Measurements from ENCODE around the gene NDUFS4.
"Not testable (repeated sequence)": the region's sequence is repeated elsewhere in the genome, so short reads cannot be mapped to it uniquely, and the experiment has no call there.

The NDUFS4 gene

DNA sequence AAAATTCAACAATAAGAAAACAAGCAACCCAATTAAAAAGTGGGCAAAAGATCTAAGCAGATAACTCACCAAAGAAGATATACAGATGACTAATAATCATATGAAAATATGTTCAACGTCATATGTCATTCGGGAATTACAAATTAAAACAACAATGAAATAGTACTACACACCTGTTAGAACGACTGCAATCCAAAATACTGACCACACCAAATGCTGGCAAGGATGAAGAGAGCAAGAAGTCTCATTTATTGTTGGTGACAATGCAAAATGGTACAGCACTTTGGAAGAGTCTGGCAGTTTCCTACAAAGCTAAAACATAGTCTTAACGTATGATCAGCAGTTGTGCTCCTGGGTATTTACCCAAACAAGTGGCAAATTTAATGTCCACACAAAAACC is 37.5 kb downstream of the NDUFS4 start:
- H3K9me3 Mint-ChIP-seq, result no peaks in the 10 kb centered on the region

DNA sequence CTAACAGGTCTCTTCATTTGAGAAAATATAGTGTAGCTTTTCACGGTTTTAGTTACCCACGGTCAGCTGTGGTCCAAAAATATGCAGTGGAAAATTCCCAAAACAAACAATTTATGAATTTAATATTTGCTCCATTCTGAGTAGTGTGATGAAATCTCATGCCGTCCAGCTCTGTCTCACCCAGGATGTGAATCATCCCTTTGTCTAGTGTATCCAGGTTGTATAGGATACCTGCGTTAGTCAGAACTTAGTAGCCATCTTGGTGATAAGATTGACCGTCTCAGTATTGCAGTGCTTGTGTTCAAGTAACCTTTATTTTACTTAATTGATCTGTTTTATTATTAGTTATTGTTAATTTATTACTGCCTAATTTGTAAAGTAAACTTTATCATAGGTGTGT is 41.1 kb downstream of the NDUFS4 start:
- Mint-ChIP-seq H3K4me1 (ENCODE audit: low read depth) (no peaks in the 10 kb centered on the region), H3K36me3 (ENCODE audit: low read depth) (peaks cover 40% of the 10 kb centered on the region), H3K9me3 (no peaks in the 10 kb centered on the region), H3K27me3 (no peaks in the 10 kb centered on the region), H3K27ac (no peak overlapping the region), H3K4me3 (no peak overlapping the region)

More for the DNA sequence above, 37.5 kb downstream of the NDUFS4 start:
- H3K36me3 Mint-ChIP-seq (ENCODE audit: low read depth), result peaks cover 20% of the 10 kb centered on the region
- no peak overlapping the region for H3K4me3 Mint-ChIP-seq
- H3K27me3 Mint-ChIP-seq, result no peaks in the 10 kb centered on the region
- no peak overlapping the region for H3K27ac Mint-ChIP-seq
- H3K4me1 Mint-ChIP-seq (ENCODE audit: low read depth), result peaks cover 20% of the 10 kb centered on the region

DNA sequence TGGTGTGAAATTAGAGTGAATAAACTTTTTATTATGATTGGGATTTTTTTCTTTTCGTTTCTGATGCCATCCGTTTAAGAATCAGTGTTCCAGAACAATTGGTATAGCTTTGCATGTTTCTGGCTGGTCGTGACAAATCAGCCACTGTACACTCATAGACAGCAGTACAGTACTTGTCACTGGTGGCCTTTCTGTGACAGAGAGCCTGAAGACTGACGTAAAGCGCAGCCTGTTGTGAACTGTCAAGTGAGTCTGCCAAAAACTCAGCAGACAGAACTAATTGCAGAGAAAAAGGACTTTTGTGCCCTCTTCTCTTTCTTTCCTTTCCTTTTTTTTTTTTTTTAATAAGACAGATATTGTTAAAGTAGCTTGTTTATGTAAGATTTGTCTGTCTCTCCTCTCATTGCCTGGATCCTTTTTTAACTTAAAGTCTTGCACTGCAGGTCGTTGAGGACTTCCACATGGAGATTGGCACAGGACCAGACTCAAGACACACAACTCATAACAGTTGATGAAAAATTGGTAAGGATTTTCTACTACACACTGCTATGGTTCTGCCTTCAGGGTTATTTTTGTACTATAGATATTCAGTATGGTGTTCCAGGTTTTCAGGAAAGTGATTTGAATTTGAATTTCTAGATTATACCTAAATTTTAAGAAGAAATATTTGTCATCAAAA is 42.7 kb downstream of the NDUFS4 start:
- Mint-ChIP-seq H3K36me3 (ENCODE audit: low read depth) (peaks cover 36% of the 10 kb centered on the region), H3K9me3 (no peaks in the 10 kb centered on the region), H3K27me3 (no peaks in the 10 kb centered on the region), H3K4me3 (no peak overlapping the region), H3K27ac (no peak overlapping the region), H3K4me1 (ENCODE audit: low read depth) (no peaks in the 10 kb centered on the region)

DNA sequence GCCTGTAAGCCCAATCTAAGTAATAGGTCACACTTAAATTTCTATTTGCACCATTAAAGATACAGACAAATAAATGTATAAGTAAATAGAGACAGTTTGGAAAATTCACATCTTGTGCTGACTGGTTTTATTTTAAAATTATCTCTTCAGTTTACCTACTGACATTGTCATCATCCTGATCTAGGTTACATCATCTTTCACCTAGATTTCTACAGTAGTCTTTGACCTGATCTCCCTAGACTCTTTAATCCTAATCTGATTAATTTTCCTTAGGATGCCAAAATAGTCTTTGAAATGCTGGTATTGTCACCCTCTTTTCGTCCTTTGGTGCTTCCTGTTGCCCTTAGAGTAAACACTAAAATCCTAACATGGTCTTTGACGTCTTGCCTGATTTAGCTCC is 43.9 kb downstream of the NDUFS4 start:
- no peaks in the 10 kb centered on the region for H3K4me1 Mint-ChIP-seq (ENCODE audit: low read depth)
- H3K9me3 Mint-ChIP-seq, result no peaks in the 10 kb centered on the region
- H3K27ac Mint-ChIP-seq, result no peak overlapping the region
- H3K36me3 Mint-ChIP-seq (ENCODE audit: low read depth), result peaks cover 45% of the 10 kb centered on the region
- no peaks in the 10 kb centered on the region for H3K27me3 Mint-ChIP-seq
- H3K4me3 Mint-ChIP-seq, result no peak overlapping the region

DNA sequence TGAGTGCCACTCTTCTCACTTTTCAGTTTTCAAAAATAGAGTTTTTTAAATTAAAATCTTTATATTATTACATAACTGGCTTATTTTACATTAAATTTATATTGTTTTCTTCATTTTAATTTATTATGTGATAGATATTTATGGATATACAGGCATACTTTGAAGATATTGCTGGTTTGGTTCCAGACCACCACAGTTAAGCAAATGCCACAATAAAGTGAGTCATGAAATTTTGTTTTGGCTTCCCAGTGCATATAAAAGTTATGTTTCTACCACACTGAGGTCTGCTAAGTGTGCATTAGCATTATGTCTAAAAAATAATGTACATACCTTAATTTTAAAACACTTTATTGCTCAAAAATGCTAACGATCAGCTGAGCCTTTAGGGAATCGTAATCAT is 47.4 kb downstream of the NDUFS4 start:
- H3K4me3 Mint-ChIP-seq, result no peak overlapping the region
- H3K36me3 Mint-ChIP-seq (ENCODE audit: low read depth), result peaks cover 66% of the 10 kb centered on the region
- peaks cover 5% of the 10 kb centered on the region for H3K4me1 Mint-ChIP-seq (ENCODE audit: low read depth)
- no peaks in the 10 kb centered on the region for H3K27me3 Mint-ChIP-seq
- no peak overlapping the region for H3K27ac Mint-ChIP-seq
- H3K9me3 Mint-ChIP-seq, result no peaks in the 10 kb centered on the region

DNA sequence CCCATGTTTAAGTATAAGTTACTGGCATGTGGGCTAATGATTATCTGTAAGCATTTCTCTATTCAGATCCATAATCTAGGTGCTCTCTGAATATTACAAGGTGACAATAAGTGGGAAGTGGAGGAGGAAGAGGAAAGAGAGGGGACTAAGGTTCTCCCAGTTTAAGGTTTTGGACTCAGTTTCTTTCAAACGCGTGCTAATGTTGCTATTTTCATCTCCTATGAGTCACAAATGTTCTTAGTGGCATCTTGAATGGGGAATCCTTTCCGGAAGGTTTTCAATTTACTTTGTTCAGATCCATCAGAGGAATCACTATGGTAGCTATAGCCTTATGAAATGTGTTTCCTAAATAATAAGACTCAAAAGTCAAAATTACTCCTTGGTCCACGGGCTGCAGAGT is 48.5 kb downstream of the NDUFS4 start:
- not testable (repeated sequence) for H3K27me3 Mint-ChIP-seq; H3K9me3 Mint-ChIP-seq; H3K4me3 Mint-ChIP-seq; H3K27ac Mint-ChIP-seq; H3K4me1 Mint-ChIP-seq (ENCODE audit: low read depth)
- H3K36me3 Mint-ChIP-seq (ENCODE audit: low read depth), result peaks cover 66% of the 10 kb centered on the region

DNA sequence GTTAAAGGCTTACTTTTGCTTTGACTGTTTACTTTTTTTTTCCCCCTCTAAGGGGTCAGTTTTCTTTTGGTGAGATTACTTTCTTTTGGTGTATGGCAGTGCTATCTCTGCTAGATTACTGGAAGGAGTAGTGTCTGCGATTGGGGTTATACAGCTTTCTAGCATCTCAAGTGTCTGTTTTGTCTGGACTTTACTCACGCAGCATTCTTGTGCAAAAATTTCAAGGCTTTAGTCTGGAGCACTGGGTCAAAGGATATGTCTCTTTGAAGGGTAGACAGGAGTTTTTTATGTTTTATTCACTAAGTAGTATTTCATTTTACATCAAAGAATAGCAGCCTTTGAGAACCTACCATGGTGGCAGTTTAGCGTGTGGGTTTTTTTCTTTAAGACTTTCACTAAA is 52.6 kb downstream of the NDUFS4 start:
- Mint-ChIP-seq H3K36me3 (ENCODE audit: low read depth) (peaks cover 47% of the 10 kb centered on the region), H3K4me1 (ENCODE audit: low read depth) (peaks cover 5% of the 10 kb centered on the region), H3K4me3 (no peak overlapping the region), H3K27me3 (no peaks in the 10 kb centered on the region), H3K27ac (no peak overlapping the region), H3K9me3 (no peaks in the 10 kb centered on the region)

DNA sequence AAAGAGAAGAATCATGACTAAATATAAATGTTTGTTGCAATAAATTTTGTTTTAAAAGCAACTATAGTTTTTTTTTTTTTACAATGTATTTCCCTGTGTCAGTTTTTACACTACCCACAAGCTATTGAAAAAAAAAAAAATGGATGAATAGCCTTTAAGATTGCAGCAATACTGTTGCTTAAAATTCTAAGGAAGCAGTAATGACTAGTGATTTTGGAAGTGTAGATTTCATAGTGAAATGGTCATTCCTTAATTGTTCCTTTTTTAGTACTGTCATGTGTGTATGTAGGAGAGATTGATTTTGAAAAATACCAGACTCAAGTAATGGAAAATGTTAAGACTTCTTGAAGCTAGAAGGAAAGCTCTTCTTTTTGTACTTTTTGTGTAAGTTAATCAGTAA is 53.1 kb downstream of the NDUFS4 start:
- H3K27me3 Mint-ChIP-seq, result no peaks in the 10 kb centered on the region
- no peaks in the 10 kb centered on the region for H3K9me3 Mint-ChIP-seq
- H3K4me1 Mint-ChIP-seq (ENCODE audit: low read depth), result peaks cover 5% of the 10 kb centered on the region
- no peak overlapping the region for H3K27ac Mint-ChIP-seq
- peaks cover 42% of the 10 kb centered on the region for H3K36me3 Mint-ChIP-seq (ENCODE audit: low read depth)
- H3K4me3 Mint-ChIP-seq, result no peak overlapping the region

DNA sequence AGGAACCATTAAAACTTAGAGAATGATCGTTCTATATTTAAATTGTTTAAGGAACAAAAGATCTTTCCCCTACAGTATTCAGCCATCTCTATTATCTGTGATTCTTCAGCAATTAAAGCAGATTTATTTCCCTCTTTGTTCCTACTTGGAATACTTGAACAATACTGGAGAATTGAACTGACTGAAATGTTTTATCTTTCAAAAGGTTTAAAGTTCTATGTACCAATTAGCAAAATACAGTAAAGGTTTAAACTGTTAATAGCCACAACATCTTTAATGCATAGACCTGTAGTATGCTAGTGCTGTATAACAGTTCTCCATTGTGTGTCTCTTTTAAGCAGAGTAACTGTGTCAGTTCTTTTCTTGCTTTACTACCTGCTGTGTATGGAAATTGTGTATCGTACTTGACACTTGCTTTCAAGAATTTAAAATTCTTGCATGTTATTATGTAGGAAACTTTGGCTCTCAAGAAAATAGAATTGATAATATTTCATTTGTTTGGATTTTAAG is 54.0 kb downstream of the NDUFS4 start:
- Mint-ChIP-seq H3K27me3 (no peaks in the 10 kb centered on the region), H3K9me3 (no peaks in the 10 kb centered on the region), H3K4me3 (no peak overlapping the region), H3K4me1 (ENCODE audit: low read depth) (peaks cover 5% of the 10 kb centered on the region), H3K27ac (no peak overlapping the region), H3K36me3 (ENCODE audit: low read depth) (peaks cover 33% of the 10 kb centered on the region)

DNA sequence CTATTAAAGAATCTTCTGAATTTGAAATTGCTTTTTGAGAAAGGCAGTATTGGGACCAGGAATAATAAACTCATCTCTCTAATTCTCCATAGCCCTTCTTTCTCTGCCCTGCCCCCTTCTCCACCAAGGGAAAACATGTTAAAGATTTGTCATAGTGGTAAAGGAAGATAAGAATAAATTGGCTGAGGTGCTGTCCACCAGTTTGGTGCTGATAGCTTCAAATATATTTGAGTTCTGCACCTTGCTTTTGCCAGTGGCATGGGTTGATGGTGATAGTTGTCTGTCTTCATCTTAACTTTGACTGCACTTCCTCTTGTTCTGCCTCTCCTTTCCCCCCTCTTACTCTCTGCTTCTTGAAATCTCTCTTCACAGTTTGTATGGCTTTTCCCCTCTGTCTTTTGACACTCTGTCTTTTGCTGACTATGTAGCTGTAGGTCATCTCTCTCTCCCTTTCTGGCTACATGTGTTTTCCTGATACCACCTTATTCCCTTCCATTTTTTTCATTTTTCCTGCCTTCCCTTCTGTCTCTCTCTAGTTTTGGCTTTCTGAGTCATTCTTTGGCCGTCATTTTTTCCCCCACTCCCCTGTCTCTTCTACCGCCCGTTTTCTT is 56.6 kb downstream of the NDUFS4 start:
- H3K4me3 Mint-ChIP-seq, result no peak overlapping the region
- H3K27ac Mint-ChIP-seq, result no peak overlapping the region

DNA sequence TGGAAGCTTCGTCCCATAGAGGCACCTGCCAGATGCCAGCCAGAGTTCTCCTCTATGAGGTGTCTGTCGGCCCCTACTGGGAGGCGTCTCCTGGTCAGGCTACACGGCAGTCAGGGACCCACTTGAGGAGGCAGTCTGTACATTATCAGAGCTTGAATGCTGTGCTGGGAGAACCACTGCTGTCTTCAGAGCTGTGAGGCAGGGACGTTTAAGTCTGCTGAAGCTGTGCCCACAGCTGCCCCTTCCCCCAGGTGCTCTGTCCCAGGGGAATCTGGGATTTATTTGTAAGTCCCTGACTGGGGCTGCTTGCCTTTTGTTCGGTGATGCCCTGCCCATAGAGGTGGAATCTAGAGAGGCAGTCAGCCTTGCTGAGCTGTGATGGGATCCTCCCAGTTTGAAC is 70.8 kb downstream of the NDUFS4 start:
- H3K4me3 Mint-ChIP-seq, result no peak overlapping the region
- peaks cover 36% of the 10 kb centered on the region for H3K4me1 Mint-ChIP-seq (ENCODE audit: low read depth)
- H3K9me3 Mint-ChIP-seq, result peaks cover 14% of the 10 kb centered on the region

More for the DNA sequence above, 56.6 kb downstream of the NDUFS4 start:
- no peaks in the 10 kb centered on the region for H3K4me1 Mint-ChIP-seq (ENCODE audit: low read depth)
- no peaks in the 10 kb centered on the region for H3K27me3 Mint-ChIP-seq
- no peaks in the 10 kb centered on the region for H3K9me3 Mint-ChIP-seq
- peaks cover 23% of the 10 kb centered on the region for H3K36me3 Mint-ChIP-seq (ENCODE audit: low read depth)

DNA sequence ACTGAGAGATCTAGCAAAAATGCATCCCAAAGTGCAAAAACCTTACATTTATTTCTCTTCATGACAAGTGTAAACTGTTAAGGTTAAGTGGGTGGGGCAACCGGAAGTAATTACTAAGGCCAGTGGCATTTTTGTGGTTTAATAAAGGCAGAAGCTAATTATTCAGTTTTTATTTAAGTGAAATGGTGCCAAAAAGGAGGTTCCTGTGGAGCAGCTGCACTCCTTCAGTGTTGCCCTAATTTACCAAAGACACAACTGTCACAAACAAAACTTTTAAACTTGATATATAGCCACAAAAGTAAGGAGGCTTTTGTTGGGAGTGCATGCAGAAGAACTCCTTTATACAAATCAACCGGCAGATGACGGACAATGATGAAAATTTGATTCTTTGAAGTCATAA is 81.6 kb downstream of the NDUFS4 start:
- Mint-ChIP-seq H3K36me3 (ENCODE audit: low read depth) (peaks cover 50% of the 10 kb centered on the region), H3K27me3 (no peaks in the 10 kb centered on the region), H3K9me3 (no peaks in the 10 kb centered on the region), H3K27ac (no peak overlapping the region), H3K4me1 (ENCODE audit: low read depth) (no peaks in the 10 kb centered on the region), H3K4me3 (no peak overlapping the region)

More for the DNA sequence above, 70.8 kb downstream of the NDUFS4 start:
- Mint-ChIP-seq H3K36me3 (ENCODE audit: low read depth) (peaks cover 74% of the 10 kb centered on the region), H3K27me3 (no peaks in the 10 kb centered on the region), H3K27ac (no peak overlapping the region)

DNA sequence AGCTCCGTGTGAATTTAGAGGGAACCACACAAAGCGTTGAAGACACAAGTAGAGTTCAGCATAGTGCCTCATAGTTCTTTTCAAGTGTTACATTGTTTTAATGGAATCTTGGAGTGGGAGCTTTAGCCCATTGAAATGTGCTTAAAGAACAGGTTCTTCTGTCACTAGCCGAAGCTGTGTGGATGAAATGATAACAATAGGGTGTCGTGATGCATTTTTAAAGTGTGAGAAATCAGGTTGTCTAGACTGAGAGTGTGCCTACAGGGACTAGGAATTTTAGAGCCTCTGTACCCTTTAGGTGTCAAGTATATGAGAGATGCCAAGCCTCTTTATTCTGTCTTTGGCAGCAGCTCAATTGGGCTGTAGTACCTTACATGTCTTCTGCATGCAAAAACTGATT is 83.0 kb downstream of the NDUFS4 start:
- no peaks in the 10 kb centered on the region for H3K9me3 Mint-ChIP-seq
- peaks cover 57% of the 10 kb centered on the region for H3K36me3 Mint-ChIP-seq (ENCODE audit: low read depth)
- no peaks in the 10 kb centered on the region for H3K27me3 Mint-ChIP-seq
- no peak overlapping the region for H3K4me3 Mint-ChIP-seq
- H3K27ac Mint-ChIP-seq, result no peak overlapping the region
- no peaks in the 10 kb centered on the region for H3K4me1 Mint-ChIP-seq (ENCODE audit: low read depth)

DNA sequence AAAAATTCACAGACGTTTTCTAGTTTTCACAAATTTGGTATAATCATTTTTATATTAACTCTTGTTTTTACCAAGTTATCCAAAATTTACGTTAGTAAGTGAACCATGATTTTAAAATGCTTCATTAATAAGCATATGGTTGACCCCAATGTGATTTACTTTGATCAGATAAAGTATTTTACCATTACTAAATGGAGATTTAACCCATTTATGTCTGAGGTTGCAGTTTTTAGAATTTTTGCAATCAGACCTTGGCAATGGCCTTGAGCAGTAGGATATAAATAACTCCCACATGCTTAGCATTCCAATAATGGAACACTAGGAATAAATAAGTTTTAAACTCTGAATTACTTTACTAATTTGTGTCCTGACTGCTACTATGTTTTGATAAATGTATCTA is 84.6 kb downstream of the NDUFS4 start:
- H3K4me1 Mint-ChIP-seq (ENCODE audit: low read depth), result no peaks in the 10 kb centered on the region
- no peak overlapping the region for H3K27ac Mint-ChIP-seq
- H3K9me3 Mint-ChIP-seq, result peaks cover 8% of the 10 kb centered on the region
- no peak overlapping the region for H3K4me3 Mint-ChIP-seq
- no peaks in the 10 kb centered on the region for H3K27me3 Mint-ChIP-seq
- H3K36me3 Mint-ChIP-seq (ENCODE audit: low read depth), result peaks cover 63% of the 10 kb centered on the region

DNA sequence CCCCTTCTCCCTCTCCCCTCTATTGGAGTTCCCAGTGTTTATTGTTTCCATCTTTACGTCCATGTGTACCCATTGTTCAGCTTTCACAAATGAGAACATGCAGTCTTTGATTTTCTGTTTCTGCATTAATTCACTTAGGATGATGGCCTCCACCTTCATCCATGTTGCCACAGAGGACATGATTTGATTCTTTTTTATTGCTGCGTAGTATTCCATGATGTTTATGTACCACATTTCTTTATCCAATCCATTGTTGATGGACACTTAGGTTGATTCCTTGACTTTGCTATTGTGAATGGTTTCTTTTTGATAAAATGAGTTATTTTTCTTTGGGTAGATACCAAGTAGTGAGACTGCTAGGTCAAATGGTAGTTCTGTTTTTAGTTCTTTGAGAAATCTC is 88.9 kb downstream of the NDUFS4 start:
- no peak overlapping the region for H3K4me3 Mint-ChIP-seq
- no peak overlapping the region for H3K27ac Mint-ChIP-seq
- H3K9me3 Mint-ChIP-seq, result peaks cover 8% of the 10 kb centered on the region
- peaks cover 51% of the 10 kb centered on the region for H3K36me3 Mint-ChIP-seq (ENCODE audit: low read depth)
- no peaks in the 10 kb centered on the region for H3K27me3 Mint-ChIP-seq
- H3K4me1 Mint-ChIP-seq (ENCODE audit: low read depth), result no peaks in the 10 kb centered on the region

DNA sequence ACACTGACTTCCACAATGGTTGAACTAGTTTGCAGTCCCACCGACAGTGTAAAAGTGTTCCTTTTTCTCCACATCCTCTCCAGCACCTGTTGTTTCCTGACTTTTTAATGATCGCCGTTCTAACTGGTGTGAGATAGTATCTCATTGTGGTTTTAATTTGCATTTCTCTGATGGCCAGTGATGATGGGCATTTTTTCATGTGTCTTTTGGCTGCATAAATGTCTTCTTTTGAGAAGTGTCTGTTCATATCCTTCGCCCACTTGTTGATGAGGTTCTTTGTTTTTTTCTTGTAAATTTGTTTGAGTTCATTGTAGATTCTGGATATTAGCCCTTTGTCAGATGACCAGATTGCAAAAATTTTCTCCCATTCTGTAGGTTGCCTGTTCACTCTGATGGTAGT is 100.1 kb downstream of the NDUFS4 start:
- H3K27ac Mint-ChIP-seq; H3K27me3 Mint-ChIP-seq; H3K9me3 Mint-ChIP-seq; H3K4me3 Mint-ChIP-seq; H3K4me1 Mint-ChIP-seq (ENCODE audit: low read depth): not testable (repeated sequence)
- peaks cover 57% of the 10 kb centered on the region for H3K36me3 Mint-ChIP-seq (ENCODE audit: low read depth)
